ENCODE results near the gene SCO2. TPM values are rescaled to one million over a fixed set of nuclear protein-coding genes. Genes with fewer than 3 reads are reported as not detected.
A peak's percentile ranks its signal among the peaks of the same experiment; 100 is the strongest.

Gene SCO2
- total and polyA plus RNA-seq, 2 of the 13 experiments (the other 11 are each of a cell fraction or from before 2014, with no cell fraction given): 0.32 to 3.7 TPM

- TF ChIP-seq, protein P1, sequence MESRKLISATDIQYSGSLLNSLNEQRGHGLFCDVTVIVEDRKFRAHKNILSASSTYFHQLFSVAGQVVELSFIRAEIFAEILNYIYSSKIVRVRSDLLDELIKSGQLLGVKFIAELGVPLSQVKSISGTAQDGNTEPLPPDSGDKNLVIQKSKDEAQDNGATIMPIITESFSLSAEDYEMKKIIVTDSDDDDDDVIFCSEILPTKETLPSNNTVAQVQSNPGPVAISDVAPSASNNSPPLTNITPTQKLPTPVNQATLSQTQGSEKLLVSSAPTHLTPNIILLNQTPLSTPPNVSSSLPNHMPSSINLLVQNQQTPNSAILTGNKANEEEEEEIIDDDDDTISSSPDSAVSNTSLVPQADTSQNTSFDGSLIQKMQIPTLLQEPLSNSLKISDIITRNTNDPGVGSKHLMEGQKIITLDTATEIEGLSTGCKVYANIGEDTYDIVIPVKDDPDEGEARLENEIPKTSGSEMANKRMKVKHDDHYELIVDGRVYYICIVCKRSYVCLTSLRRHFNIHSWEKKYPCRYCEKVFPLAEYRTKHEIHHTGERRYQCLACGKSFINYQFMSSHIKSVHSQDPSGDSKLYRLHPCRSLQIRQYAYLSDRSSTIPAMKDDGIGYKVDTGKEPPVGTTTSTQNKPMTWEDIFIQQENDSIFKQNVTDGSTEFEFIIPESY (CRISPR knock-in tag; IDR thresholded peaks at IDR 0.05): peak; percentile 84
- TF ChIP-seq ZNF281 (CRISPR knock-in tag; IDR thresholded peaks at IDR 0.05; ENCODE audit: borderline replicate concordance): peak; percentile 58; the same call in 1 of the 2 replicates
- TF ChIP-seq MTA1 (CRISPR knock-in tag; IDR thresholded peaks at IDR 0.05; ENCODE audit: borderline replicate concordance): 0 out of 2 replicates have a peak, but pooled peaks have one; percentile 48
- TF ChIP-seq, protein P2, sequence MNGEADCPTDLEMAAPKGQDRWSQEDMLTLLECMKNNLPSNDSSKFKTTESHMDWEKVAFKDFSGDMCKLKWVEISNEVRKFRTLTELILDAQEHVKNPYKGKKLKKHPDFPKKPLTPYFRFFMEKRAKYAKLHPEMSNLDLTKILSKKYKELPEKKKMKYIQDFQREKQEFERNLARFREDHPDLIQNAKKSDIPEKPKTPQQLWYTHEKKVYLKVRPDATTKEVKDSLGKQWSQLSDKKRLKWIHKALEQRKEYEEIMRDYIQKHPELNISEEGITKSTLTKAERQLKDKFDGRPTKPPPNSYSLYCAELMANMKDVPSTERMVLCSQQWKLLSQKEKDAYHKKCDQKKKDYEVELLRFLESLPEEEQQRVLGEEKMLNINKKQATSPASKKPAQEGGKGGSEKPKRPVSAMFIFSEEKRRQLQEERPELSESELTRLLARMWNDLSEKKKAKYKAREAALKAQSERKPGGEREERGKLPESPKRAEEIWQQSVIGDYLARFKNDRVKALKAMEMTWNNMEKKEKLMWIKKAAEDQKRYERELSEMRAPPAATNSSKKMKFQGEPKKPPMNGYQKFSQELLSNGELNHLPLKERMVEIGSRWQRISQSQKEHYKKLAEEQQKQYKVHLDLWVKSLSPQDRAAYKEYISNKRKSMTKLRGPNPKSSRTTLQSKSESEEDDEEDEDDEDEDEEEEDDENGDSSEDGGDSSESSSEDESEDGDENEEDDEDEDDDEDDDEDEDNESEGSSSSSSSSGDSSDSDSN (CRISPR knock-in tag; IDR thresholded peaks at IDR 0.05): peak; percentile 78
- TF ChIP-seq, protein P3, sequence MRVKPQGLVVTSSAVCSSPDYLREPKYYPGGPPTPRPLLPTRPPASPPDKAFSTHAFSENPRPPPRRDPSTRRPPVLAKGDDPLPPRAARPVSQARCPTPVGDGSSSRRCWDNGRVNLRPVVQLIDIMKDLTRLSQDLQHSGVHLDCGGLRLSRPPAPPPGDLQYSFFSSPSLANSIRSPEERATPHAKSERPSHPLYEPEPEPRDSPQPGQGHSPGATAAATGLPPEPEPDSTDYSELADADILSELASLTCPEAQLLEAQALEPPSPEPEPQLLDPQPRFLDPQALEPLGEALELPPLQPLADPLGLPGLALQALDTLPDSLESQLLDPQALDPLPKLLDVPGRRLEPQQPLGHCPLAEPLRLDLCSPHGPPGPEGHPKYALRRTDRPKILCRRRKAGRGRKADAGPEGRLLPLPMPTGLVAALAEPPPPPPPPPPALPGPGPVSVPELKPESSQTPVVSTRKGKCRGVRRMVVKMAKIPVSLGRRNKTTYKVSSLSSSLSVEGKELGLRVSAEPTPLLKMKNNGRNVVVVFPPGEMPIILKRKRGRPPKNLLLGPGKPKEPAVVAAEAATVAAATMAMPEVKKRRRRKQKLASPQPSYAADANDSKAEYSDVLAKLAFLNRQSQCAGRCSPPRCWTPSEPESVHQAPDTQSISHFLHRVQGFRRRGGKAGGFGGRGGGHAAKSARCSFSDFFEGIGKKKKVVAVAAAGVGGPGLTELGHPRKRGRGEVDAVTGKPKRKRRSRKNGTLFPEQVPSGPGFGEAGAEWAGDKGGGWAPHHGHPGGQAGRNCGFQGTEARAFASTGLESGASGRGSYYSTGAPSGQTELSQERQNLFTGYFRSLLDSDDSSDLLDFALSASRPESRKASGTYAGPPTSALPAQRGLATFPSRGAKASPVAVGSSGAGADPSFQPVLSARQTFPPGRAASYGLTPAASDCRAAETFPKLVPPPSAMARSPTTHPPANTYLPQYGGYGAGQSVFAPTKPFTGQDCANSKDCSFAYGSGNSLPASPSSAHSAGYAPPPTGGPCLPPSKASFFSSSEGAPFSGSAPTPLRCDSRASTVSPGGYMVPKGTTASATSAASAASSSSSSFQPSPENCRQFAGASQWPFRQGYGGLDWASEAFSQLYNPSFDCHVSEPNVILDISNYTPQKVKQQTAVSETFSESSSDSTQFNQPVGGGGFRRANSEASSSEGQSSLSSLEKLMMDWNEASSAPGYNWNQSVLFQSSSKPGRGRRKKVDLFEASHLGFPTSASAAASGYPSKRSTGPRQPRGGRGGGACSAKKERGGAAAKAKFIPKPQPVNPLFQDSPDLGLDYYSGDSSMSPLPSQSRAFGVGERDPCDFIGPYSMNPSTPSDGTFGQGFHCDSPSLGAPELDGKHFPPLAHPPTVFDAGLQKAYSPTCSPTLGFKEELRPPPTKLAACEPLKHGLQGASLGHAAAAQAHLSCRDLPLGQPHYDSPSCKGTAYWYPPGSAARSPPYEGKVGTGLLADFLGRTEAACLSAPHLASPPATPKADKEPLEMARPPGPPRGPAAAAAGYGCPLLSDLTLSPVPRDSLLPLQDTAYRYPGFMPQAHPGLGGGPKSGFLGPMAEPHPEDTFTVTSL (CRISPR knock-in tag; IDR thresholded peaks at IDR 0.05; ENCODE audit: borderline replicate concordance): peak; percentile 28; the same call in 1 of the 2 replicates
- TF ChIP-seq ZSCAN31 (CRISPR knock-in tag; IDR thresholded peaks at IDR 0.05; ENCODE audit: low read depth): 0 out of 2 replicates have a peak, but pooled peaks have one; percentile 25
- no peak; the same call in 1 of the 2 replicates for TF ChIP-seq NR2F6 (IDR thresholded peaks at IDR 0.05)
- peak; percentile 73; the same call in 1 of the 2 replicates for TF ChIP-seq NR2F6 (CRISPR knock-in tag; IDR thresholded peaks at IDR 0.05)
- TF ChIP-seq SAP130 (CRISPR knock-in tag; IDR thresholded peaks at IDR 0.05; ENCODE audit: low read depth): peak; percentile 71
- TF ChIP-seq, protein P4, sequence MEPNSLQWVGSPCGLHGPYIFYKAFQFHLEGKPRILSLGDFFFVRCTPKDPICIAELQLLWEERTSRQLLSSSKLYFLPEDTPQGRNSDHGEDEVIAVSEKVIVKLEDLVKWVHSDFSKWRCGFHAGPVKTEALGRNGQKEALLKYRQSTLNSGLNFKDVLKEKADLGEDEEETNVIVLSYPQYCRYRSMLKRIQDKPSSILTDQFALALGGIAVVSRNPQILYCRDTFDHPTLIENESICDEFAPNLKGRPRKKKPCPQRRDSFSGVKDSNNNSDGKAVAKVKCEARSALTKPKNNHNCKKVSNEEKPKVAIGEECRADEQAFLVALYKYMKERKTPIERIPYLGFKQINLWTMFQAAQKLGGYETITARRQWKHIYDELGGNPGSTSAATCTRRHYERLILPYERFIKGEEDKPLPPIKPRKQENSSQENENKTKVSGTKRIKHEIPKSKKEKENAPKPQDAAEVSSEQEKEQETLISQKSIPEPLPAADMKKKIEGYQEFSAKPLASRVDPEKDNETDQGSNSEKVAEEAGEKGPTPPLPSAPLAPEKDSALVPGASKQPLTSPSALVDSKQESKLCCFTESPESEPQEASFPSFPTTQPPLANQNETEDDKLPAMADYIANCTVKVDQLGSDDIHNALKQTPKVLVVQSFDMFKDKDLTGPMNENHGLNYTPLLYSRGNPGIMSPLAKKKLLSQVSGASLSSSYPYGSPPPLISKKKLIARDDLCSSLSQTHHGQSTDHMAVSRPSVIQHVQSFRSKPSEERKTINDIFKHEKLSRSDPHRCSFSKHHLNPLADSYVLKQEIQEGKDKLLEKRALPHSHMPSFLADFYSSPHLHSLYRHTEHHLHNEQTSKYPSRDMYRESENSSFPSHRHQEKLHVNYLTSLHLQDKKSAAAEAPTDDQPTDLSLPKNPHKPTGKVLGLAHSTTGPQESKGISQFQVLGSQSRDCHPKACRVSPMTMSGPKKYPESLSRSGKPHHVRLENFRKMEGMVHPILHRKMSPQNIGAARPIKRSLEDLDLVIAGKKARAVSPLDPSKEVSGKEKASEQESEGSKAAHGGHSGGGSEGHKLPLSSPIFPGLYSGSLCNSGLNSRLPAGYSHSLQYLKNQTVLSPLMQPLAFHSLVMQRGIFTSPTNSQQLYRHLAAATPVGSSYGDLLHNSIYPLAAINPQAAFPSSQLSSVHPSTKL (CRISPR knock-in tag; IDR thresholded peaks at IDR 0.05): peak; percentile 69
- no peak for TF ChIP-seq TEAD2 (CRISPR knock-in tag; IDR thresholded peaks at IDR 0.05)
- 0 out of 2 replicates have a peak, but pooled peaks have one; percentile 13 for TF ChIP-seq ZNF792 (CRISPR knock-in tag; IDR thresholded peaks at IDR 0.05)
These were observed 43.7 kb upstream of the SCO2 start (continued) for GRCh38 chr22:50569041-50569459.

Data from HepG2 (cell line).